Testis (tissue), 2 donors: Measurements from ENCODE around the gene MYO1G.

ENCODE experiments used
- CTCF ChIP-seq, 3 experiments: fragments of 450-650 bp in 2 of 3; fragments of 200-600 bp in 1 of 3; sonication (generic) in 1 of 3; IDR thresholded peaks; one replicate each; pipeline ENCODE4 v1.5.1; 2016 to 2019; ENCODE audit warnings: antibody characterized with exemption in 3 of 3, mild to moderate bottlenecking in 2 of 3, moderate library complexity in 1 of 3
- POLR2A ChIP-seq: fragments of 450-650 bp; IDR thresholded peaks from one replicate; pipeline ENCODE4 v1.6.1; 2017; ENCODE audit warnings: antibody characterized with exemption, mild to moderate bottlenecking, moderate library complexity

- TF ChIP-seq CTCF (IDR thresholded peaks at IDR 0.05) (no peak), POLR2A (no peak)
These were observed 45.4 kb upstream of the MYO1G start for GRCh38 chr7:45024126-45024744.
